NB4 (cell line): ENCODE results near the gene RRAS.
A peak's percentile ranks its signal among the peaks of the same experiment; 100 is the strongest.

Experiments used
- DNase-seq: peaks from one replicate; pipeline ENCODE4 v3.0.0; 2010; ENCODE audit warnings: low read depth
- H3K4me3 ChIP-seq: one replicate; pipeline ENCODE4 v1.5.1; 2011; ENCODE audit warnings: mild to moderate bottlenecking, low read depth, low read length, moderate library complexity
- MYC ChIP-seq: IDR thresholded peaks from 2 replicates; pipeline ENCODE4 v1.6.1; 2011; ENCODE audit warnings: low read depth, low read length
- POLR2A ChIP-seq: IDR thresholded peaks from 2 replicates; pipeline ENCODE4 v1.6.1; 2011; ENCODE audit warnings: mild to moderate bottlenecking; ENCODE audit not compliant: insufficient read length; ENCODE audit errors: extremely low read depth
- TF ChIP-seq, protein P1 (sequence below): IDR thresholded peaks from 2 replicates; pipeline ENCODE4 v1.6.1; 2011; ENCODE audit warnings: low read depth, low read length
- TF ChIP-seq, protein P2 (sequence below): IDR thresholded peaks from one replicate; pipeline ENCODE4 v1.5.1; 2012; ENCODE audit warnings: low read depth, low read length

RRAS gene

DNA sequence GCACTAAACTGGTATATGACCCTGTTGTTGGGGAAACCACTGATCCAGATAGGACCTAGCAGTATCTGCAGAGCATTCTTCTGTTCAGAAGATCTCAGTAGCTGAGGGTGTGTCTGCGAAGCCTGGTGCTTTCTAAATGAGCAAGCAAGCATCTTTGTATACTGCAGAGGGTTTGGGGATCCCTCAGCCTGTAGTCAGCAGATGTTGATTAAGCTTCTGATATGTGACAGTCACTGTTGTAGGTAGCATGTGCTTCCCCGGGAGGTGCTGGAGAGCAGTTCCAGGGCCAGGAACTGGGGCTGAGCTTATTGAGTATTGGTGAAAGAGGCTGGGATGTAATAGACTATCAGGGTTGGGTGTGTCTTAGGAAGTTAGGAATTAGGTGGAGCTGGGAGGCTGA is 3.5 kb upstream of the RRAS start:
- no peak for TF ChIP-seq POLR2A
- no peak for TF ChIP-seq MYC
- TF ChIP-seq, protein P1, sequence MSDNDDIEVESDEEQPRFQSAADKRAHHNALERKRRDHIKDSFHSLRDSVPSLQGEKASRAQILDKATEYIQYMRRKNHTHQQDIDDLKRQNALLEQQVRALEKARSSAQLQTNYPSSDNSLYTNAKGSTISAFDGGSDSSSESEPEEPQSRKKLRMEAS: no peak
- TF ChIP-seq, protein P2, sequence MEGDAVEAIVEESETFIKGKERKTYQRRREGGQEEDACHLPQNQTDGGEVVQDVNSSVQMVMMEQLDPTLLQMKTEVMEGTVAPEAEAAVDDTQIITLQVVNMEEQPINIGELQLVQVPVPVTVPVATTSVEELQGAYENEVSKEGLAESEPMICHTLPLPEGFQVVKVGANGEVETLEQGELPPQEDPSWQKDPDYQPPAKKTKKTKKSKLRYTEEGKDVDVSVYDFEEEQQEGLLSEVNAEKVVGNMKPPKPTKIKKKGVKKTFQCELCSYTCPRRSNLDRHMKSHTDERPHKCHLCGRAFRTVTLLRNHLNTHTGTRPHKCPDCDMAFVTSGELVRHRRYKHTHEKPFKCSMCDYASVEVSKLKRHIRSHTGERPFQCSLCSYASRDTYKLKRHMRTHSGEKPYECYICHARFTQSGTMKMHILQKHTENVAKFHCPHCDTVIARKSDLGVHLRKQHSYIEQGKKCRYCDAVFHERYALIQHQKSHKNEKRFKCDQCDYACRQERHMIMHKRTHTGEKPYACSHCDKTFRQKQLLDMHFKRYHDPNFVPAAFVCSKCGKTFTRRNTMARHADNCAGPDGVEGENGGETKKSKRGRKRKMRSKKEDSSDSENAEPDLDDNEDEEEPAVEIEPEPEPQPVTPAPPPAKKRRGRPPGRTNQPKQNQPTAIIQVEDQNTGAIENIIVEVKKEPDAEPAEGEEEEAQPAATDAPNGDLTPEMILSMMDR: no peak
- DNase-seq: no peak
- peak overlapping the region; percentile 99 for H3K4me3 ChIP-seq

DNA sequence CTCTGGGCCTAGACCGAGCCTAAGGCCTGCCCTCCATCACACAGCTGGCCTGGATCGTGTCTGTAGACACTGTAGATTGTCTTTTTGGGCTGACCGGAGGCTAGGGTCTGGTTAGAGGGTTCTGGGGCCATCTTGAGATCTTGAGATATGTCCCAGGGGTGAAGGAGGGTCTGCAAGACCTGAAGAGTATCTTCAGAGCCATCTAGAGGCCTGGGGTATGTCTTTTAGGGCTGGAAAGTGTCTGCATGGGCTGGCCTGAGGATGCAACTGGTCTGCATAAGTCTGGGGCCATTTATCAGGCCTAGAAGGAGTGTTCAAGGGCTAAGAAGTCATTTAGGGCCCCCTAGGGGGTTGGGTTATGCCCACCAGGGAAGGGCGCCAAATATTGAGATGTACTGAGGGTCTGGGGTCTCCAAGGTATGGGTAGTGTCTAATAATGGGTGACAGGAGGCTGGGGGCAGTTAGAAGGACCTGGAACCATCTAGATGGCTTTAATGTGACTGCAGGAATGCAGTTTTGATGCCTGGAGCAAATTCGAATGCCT is 2.6 kb upstream of the RRAS start:
- DNase-seq: peak; percentile 56

DNA sequence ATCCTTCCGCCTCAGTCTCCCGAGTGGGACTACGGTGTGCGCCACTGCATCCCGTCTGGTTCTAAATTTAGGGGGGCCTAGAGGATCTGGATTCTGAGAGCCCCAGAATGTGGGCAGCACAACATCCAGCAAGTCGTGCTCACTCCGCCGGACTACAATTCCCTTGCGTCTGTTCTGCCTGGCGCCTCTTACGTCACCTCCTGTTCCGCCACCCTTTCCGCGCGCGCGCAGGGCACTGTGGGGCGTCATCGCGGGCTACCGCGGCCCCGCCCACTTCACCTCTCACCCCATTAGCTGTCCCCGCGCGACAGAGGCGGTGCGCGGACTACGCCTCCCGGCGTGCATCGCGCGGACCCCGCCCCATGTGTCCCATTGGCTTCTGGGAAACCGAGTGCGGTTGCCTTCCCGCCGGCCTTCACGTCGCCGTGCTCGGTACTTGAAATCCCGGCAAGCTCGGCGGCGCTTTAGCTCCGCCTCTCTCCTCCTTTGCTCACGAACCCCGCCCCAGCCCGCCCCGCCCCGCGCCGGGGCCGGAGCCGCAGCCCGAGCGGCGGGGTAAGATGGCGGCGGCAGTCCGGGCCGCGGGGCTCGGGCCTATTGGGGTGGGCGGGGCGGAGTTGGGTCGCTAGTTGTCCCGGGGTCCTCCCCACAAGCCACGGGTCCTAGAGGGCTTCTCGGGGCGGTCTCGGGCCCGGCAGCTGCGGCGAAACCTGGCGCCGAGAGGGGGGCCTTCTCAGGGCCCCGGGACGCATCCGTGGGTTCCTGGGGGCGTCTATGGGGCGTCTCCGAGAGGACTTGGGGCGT is 1.9 kb upstream of the RRAS start, which contains the start of gene SCAF1:
TSS of gene SCAF1 (plus strand) at position 522 of the 804 bp plus-strand sequence. CDS start 2,818 bp downstream, outside the sequence.
- DNase-seq: peak; percentile 99
- TF ChIP-seq, protein P2: no peak
- peak; percentile 87 for TF ChIP-seq MYC
- TF ChIP-seq POLR2A: peak; percentile 61
- TF ChIP-seq, protein P1: peak; percentile 76
- peak within 1 kb of the TSS; percentile 99 for H3K4me3 ChIP-seq

More for the DNA sequence above, 2.6 kb upstream of the RRAS start:
- H3K4me3 ChIP-seq: peak overlapping the region; percentile 99
- TF ChIP-seq MYC (no peak), POLR2A (no peak)
- TF ChIP-seq, protein P1: no peak

DNA sequence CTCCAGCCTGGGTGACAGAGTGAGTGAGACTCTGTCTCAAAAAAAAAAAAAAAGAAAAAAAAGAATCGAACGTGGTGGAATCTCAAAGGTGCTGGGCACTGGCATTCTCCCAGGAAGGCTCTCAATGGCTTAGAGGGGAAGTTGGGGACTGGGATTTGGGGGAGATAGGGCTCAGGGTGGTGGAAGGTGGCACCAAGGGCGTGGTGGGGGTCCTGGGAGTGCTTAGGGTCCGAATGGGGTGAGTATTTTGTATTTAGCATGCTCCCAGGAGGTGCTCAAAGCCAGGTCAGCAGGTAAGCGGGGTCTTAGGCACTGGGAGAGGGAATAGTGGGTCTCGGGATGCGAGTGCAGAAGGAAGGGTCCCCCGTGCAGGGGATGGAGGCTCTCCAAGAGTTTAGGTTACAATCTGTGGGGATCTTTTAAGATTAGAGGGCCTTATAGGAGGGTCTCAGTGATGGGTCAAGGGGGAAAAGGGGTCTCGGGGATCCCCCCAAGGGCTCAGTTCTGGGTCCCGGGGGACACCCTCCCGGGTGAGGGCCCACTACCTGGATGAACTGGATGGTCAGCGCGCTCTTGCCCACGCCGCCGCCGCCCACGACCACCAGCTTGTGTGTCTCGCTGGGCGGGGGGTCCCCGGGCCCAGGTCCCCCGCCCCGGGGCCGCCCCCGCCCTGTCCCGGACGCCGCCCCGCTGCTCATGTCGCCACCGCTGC is 386 bp downstream of the RRAS start:
- TF ChIP-seq, protein P1: no peak
- no peak for TF ChIP-seq POLR2A
- DNase-seq: peak; percentile 24
- H3K4me3 ChIP-seq: peak overlapping the region; percentile 32

DNA sequence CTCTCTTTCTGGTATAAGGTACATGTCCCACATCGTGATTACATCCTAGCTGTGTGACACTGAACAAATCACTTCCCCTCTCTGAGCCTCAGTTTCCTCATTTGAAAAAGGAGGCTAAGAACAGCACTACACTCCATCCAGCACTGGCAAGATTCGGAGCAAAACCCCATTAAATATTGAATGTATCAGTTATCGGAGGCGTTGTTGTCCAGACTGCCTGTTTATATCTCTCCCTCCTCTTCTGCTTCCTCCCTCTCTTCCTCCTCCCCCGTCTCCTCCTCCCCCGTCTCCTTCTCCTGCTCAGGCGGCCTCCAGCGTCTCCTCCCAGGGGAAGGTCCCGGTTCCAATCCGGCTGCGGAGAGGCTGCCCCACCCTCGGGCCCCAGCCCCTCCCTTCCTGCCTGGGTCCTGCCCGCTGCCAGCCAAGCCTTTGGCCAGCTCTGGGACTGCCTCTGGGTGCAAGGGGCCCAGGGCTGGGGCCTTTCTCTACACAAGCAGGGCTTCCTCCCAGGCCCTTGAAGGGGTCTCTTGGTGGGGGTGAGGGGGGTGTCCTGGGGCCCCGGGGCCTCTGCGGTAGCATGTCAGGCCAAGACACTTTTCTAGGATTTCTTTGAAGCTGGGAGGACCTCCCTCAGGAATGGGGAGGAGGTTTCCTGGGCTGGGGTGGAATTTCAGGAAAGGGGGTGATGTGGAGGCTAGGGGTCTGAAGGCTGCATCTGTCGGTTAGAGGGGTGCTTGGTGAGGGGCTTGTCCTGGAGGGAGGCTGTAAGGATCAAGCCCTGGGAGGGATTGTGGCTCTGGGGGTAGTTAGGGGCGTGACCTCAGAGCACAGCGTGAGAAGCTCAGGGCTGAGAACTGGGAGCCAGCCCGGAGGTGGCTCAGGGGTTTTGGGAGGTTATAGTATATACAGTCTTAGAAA is 1.9 kb downstream of the RRAS start:
- DNase-seq: peak; percentile 83
- TF ChIP-seq, protein P1: no peak
- TF ChIP-seq POLR2A (no peak), MYC (no peak)
- TF ChIP-seq, protein P2: no peak
- H3K4me3 ChIP-seq: no peak overlapping the region

DNA sequence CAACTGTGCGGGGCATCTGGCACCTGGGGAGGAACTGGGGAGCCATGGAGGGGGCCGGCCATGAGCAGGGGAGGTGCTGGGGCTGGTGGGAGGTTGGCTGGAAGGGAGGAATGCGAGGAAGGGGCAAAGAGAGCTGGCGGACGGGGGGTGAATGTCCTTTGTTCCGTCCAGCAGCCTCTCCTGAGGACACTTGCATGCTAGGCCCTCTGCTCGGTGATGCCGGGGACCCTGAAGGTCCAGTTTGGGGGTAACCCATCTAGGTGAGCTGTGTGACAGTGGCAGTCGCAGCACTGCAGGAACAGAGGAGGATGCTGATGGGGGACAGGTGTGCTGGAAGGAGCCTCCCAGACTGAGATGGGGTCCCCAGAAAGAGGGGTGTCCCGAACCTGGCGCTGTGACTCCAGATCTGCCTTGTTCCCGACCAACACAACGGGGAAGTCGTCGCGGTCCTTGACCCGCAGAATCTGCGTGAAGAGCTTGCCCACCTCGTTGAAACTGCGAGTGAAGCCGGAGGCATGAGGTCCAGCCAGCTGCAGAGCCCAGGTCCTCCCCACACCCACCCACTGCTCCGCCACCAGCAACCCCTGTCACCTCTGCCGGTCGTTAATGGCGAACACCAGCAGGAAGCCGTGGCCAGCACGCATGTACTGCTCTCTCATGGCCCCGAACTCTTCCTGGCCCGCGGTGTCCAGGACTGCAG is 3.6 kb downstream of the RRAS start:
- DNase-seq: no peak
- TF ChIP-seq, protein P1: no peak
- TF ChIP-seq POLR2A: no peak
- TF ChIP-seq MYC: no peak
- TF ChIP-seq, protein P2: no peak
- no peak overlapping the region for H3K4me3 ChIP-seq
